Daoy (cell line): Measurements from ENCODE around the gene SLC38A9. TPM values are rescaled to one million over a fixed set of nuclear protein-coding genes. Genes with fewer than 3 reads are reported as not detected.

Experiments used
- DNase-seq: peaks from one replicate; pipeline ENCODE4 v3.0.0-alpha.2; 2015; ENCODE audit warnings: low read depth
- total RNA-seq: library from RNA; depleted of rRNA; stranded (reverse); fragments of >200 nt; shearing (Covaris generic); gene quantifications from 2 replicates; pipeline ENCODE4 v1.2.3, GENCODE V29; 2014

Gene SLC38A9
- total RNA-seq, 1 experiment from 2014 or later = 37.3 TPM

DNA sequence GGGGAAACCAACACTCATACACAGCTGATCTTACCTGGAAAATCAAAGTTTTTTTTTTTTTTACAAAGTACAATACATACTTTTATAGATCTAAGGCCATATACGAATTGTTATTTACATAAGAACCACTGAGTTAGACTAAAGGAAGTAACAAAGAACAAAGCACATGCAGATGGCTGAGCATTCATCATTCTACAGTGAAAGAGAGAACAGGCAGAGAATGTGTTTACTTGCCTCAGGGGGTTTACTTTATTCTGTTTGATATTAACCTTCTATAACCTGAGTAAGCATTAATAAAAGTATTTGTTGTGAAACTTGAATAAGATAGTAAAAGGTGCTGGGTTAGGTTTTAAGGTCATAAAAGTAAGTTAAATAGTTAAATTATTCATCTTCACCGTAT lies 54.7 kb downstream of the SLC38A9 start:
- no peak for DNase-seq

DNA sequence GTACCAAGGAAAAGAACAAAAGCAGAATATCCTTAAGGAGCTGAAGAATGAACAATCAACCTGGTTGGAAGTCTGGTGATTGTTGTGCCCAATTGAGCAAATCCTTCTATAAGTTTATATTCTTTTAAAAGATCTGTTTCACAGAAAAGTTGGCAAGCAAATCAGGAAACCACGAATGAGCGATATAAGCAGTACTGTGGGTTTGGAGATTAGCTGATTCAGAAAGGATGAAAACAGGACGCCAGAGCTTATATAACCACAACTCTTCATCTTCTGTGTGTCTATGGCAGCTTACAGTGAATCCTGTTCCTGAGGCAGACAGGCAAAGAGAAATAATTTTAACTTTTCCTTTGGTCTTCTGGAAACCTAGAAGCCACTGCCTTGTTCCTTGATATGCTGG lies 61.7 kb downstream of the SLC38A9 start:
- peak; percentile 14 for DNase-seq

DNA sequence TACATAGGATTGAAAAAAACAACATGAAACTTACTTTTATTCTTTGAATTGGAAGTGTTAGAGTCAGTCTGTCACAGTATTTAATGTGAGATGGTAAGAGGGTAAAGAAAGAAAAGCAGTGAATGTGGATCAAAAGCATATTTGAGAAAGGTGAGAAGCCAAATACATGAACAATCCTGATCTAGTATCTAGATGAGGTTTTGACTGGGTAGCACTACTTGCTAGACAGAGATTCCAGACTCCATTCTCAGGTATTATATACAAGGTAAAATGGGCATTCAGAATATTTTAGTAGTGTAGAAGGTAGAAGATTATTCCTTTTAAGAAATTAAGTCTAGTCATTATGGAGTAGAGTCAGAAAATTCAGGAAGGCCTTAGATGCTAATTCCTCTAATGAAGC lies 62.2 kb downstream of the SLC38A9 start:
- no peak for DNase-seq

DNA sequence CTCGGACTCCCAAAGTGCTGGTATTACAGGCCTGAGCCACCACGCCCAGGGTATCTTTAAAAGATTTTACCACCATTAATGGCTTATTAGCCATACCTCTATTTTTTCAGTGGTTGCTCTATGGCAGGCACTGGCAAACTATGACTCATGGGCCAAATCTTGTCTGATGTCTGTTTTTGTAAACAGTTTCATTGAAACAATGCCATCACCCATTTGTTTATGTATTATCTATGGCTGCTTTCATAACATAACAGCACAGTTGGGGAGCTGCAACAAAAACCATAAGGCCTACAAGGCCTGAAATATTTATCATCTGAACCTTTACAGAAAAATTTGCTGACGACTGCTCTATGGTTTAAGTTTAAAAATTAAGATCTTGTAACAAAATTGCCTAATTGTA lies 66.8 kb downstream of the SLC38A9 start:
- no peak for DNase-seq

DNA sequence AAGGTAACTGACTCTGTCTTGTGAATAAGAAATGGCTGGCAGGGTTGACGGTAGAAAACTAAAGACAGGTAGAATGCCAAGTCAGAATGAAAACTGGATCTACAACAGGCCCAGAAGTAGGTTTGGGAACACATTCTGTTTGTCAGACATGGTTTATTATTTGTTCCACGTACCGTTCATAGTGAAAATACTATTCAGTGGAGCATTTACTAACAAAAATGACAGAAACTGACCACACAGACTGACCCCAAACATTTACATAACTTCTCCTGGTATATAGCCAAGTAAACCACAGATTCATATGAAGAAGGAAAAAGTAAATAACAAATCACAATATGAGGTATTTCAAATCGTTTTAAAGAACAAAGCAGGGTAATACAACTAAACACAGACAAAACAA lies 73.7 kb downstream of the SLC38A9 start:
- no peak for DNase-seq

DNA sequence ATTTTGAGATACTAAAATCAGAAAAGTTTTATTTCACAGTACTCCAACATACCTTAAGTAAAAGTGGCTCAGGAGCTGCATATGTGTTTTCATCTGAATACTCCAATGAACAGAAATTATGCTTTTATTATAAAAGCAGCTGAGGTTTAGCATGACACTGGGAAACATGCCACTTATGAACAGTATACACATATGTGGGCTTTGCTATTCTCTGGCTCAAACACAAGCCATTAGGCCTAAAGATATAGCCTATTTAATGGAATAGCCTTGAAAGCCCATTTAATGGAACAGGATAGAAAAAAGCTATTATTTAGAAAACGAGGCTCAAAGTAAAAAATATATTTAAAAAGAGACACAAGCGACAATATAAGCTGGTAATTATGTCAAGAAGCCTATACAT lies 74.1 kb downstream of the SLC38A9 start:
- DNase-seq = no peak

DNA sequence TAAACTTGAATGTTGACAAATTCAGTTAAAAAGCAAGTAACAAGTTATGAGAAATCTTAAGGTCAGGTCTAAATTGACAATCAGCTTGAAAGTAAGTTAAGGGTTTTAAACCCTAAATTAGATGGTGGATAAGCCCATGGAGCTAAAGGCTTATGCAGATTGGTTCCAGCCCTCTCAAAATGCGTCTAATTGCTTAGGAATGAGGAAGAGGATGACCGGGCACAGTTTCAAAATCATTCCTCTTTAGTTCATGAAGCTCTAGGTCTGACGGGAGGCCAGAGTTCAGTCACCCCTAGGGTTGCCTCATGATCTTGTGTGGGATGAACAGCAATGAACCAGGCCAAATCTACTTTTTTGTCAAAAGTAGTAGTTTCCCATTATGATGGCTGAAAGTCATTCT lies 75.4 kb downstream of the SLC38A9 start:
- DNase-seq = peak; percentile 15

DNA sequence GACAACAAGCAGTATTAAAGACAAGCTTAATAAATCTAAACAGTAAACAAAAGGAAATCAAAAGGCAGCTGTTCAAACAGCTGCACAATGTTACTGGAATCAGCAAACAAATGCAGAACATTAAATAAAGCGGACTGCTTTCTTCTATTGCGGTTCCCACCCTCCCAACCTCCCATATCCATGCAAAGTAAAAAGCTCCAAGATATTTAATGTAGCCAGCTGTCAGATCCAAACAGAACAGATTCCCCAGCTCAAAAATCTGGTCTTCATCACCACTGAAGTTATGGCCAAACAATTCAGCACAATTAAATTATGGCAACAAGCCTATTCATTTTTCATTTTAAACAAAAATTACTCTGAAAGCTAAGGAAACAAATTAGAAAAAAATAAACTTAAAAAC lies 75.9 kb downstream of the SLC38A9 start:
- no peak for DNase-seq

DNA sequence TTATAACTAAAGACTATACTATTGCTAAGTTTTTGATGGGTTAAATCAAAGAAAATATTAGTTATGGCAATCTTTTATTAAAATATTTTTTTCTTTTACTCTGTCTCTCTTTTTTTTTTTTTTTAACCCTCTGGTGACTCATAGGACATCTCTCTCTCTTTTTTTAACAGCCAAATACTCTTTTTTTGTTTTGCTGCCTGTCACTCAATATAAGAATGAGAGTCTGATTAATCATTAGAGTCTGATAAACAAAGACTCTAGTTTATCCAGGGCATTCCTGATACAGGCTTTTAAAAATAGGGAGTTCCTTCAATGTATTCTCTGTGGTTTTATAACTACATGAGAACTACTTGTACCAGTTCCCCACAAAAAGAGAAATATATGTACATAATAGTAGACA lies 77.3 kb downstream of the SLC38A9 start:
- no peak for DNase-seq

DNA sequence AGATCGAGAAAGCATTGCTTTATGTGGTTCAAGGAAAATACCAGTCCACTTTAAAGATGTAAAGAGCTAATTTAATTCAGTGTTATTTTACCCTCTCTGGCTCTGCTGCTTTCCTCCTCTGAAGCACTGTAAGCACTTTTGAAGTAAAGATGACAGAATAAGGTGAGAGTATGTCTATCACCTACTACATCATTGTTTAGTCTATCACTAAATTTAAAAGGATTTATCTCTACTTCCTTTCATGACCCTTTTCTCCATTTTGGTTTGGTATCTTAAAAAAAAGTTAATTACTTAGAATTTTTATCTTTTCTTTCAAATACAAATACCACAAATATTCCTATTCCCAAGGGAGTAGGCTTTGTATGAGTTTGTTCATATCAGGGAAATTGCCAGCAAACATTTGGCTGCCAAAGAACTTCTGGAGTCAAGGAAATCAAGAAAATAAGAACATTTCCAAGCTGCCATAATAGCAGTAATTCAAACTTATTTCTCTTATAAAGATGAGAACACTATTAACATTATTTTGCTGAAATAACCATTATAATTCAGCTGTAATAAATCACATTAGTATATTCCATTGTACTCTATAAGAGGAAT lies 77.8 kb downstream of the SLC38A9 start:
- no peak for DNase-seq

DNA sequence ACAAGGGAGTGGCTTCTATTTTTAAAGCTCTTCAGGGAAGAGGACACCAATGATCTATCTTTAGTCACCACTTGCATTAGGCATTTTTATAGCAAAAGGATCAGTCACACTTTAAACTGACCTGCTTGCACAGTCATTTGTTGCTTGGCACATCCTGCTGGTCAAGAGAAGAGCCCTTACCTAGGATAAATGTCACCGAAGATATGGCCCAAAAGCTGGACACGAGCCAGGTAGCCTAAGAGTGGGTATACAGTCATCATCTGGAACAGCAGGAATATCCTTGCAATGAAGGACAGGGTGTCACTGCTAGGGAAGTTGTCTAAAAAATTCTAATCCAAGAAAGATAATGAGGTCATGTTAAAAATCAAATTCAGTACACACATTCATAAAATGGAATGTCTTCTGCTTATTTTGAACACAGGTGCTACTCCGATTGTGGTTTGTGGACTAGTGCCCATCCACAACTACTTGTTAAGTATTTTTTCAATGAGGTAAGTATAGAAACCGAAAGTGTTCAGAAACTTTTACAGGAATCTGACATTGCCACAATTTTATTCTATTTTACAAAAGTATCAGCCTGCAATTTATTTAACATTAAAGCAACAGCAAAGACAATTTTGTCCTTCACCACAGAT lies 78.4 kb downstream of the SLC38A9 start:
- DNase-seq = peak; percentile 48

DNA sequence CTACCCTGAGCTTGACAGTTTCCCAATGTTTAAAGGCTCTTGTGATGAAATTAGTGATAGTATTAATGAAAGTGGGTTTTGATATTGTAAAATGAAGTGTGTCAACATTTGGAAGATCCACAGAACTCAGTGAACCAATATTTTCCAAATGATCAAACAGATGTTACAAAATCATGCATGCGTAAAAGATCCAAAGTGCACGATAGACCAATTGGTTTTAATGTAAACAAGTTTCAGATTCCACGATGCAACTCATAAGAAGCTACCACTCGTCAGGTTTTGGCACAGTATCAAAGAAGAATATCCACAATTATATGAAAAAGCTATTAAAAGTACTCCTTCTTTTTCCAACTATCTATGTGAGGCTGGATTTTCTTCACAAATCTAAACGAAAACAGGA lies 82.3 kb downstream of the SLC38A9 start:
- no peak for DNase-seq

DNA sequence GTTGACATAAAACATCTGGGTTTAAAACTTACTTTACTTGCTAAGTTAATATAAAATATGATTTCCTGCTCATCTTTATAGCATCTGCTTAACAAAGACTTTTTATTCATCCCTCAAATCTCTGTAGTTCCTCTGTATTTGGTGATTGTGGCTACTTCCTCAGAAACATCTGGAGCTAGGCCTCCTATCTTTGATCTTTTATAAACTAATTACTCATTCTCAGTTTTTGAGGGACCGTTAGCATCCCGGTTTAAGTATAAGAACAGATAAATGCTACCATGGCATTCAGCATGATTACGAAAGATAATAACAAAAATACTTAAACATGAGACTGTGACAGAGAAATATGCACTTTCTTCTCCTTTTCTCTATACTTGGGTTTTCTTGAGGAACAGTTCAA lies 85.3 kb downstream of the SLC38A9 start:
- no peak for DNase-seq

DNA sequence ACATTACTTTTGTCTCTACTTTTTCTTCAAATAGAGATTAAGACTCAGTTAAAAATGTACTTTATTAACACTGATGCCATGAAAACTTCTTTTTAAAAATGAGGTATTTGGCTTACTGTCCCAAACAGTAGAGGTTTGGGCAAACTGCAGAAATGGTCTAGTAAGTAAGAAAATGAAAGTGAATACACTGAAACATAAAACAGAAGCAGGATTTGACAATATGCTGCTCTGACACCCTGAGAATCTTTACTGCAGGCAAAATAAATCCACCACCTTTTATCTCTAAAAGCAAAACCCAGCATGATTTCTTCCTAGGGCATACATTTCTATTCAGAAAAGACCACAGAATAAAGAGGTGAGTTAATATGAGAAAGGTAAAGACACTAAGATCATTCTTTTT lies 86.2 kb downstream of the SLC38A9 start:
- no peak for DNase-seq

DNA sequence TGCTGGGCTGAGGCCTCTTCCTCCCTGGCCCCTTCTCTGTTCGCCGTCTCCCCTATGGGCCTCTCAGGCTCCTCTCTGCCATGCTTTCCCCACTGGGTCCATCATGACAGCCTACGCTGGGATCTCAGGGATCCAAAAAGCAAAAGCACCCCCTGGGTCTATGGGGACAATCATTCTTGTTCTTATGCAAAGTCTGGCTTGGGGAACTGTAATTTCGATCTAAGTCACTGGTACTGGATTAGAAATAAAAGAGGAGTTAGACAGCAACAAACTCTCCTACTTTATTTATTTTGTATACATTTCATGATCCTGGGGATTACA lies 86.6 kb downstream of the SLC38A9 start:
- no peak for DNase-seq

DNA sequence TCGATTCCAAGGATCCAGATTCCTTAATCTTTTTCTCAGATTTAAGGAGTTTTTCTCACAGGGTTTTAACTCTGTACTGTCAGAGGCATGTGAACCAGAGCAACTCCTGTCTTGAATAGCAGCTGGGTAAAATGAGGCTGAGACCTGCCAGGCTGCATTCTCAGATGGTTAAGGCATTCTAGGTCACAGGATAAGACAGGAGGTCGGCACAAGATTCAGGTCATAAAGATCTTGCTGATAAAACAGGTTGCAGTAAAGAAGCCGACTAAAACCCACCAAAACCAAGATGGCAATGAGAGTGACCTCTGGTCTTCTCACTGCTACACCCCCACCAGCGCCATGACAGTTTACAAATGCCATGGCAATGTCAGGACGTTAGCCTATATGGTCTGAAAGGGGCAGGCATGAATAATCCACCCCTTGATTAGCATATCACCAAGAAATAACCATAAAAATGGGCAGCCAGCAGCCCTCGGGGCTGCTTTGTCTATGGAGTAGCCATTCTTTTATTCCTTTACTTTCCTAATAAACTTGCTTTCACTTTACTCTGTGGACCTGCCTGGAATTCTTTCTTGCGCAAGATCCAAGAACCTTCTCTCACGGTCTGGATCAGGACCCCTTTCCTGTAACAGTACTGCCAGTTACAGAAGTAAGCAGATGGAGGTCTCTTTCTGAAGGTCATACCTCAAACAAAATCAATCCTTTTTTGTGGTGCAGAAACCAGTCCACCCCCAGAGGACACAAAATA lies 87.1 kb downstream of the SLC38A9 start:
- no peak for DNase-seq

DNA sequence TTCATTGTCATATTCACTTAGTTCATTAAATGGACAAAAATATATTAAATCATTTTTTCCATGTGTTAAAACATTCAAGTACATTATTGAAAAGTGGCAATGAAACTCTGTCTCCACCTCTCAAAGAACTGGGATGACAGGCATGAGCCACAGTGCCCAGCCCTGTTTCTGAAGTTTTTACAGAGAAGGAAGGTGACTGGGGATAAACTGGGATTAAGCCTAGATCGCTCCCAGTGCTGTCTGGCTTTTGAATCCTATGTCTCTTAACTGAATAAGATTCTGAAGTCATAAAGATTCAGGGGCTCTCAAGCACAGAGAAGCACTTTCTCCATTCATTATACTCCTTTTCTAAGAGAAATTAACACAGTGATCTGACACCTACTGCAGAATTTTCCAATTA lies 88.3 kb downstream of the SLC38A9 start:
- DNase-seq = no peak

DNA sequence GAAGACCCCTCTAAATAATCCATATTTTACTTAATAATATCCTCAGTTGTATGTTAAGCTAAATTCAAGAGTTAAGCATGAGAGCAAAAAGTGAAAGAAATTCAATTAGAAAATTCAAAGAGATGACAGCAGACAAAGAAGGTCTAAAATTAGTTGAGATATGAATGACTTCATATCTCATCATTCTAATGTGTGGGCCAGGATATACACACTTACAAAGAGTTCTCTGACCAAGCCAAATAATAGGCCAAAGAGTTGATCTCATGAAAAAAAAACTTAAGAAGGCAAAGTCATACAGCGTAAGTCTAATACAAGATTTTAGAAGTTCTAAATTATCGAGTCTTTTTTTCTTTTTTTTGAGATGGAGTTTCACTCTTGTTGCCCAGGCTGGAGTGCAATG lies 89.7 kb downstream of the SLC38A9 start:
- DNase-seq = no peak

DNA sequence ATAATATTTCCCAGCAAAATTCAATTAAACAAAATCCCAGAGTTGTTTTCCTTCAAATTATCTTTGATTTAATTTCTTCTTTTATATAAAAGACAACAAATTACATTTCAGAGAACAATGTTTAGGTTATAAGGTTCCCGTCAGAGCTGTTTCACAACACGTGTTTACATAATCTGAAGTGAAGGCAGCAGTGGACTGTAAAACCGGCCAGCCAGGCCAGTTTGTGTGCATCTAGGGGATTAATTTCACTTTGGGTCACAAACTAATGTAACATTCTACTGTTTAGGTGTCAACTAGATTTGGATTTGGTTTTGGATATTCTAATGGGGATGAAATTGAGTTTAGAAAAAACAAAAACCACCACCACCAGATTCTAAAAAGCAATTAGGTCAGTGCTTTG lies 90.9 kb downstream of the SLC38A9 start:
- no peak for DNase-seq

DNA sequence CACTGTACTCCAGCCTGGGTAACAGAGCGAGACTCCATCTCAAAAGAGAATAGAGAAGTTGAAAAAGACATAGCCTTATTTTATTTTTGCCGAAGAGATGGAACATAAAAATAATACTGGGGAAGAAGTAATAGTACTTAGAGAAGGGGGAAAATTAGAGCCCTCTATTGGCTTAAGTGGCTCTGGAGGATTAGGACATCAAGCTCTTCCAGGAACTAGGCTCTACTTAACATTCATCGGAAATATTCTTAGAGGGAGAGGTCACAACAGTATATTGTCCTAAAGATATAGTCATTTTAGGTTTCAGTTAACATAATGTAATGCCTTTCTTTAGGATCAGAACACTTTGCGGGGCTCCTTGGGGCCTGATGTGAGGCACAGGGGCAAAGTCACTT lies 91.4 kb downstream of the SLC38A9 start:
- no peak for DNase-seq

DNA sequence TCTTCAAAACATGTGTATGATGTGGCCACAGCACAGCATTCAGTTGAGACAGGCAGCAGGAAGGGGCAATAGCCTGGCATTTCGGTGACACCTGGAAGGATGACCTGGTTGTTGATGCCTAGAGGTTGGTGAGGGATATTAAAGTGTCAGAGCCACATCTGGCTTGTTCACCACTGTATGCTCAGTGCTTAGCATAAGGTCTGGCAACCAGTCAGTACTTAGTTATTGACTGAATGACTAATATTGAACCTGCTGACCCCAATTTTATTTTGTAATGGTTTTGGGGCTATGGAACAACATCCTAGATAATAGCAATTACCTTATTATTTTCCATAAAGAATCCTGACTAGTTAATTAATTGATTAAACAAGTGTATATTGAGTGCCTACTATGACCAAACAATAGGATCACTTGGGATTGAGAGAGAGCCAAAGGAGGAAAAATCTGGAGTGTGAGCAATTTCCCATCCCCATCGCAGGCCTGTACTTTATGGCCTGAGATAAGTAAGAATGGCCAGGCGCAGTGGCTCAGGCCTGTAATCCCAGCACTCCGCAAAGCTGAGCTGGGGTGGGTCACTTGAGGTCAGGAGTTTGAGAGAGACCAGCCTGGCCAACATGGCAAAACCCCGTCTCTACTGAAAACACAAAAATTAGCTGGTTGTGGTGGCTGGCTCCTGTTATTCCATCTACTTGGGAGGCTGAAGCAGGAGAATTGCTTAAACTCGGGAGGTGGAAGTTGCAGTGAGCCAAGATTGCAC lies 91.9 kb downstream of the SLC38A9 start:
- DNase-seq = no peak

DNA sequence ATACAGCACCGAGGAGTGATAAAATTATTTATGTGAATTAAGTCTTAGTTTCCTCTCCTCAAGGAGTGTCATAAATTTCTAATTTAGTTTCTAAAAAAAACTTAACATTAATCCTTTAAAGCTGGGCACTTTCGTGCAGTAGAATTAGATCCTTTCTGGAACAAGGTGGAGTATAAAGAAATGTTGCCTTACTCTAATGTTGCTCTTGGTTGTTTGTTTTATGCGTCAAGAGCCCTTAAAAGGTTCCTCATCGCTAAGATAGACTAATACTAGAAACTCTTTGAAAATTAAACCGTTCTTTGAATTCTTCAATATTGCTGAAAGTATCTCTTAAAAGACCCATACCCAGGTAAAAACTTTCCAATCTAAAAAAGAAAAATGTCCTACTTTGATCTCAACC lies 93.8 kb downstream of the SLC38A9 start:
- DNase-seq = no peak
